Mucosa of descending colon (tissue), 3 donors: ENCODE measurements around the gene PDCD1LG2. TPM values are rescaled to one million over a fixed set of nuclear protein-coding genes. Genes with fewer than 3 reads are reported as not detected.

ENCODE experiments used
- ATAC-seq: fragments of 200-7000 bp; cut with Tn5 transposase; one replicate; pipeline ENCODE4 v1.9.1; 2020; ENCODE audit warnings: mild to moderate bottlenecking, moderate library complexity
- DNase-seq, 3 donors: peaks; one replicate each; pipeline ENCODE4 v3.0.0-alpha.2; 2020
- H3K36me3 ChIP-seq: fragments of 200-600 bp; one replicate; pipeline ENCODE4 v1.8.0; 2021; ENCODE audit warnings: low read depth, mild to moderate bottlenecking
- H3K4me1 ChIP-seq: fragments of 200-600 bp; one replicate; pipeline ENCODE4 v1.8.0; 2021; ENCODE audit warnings: low read depth, mild to moderate bottlenecking
- H3K4me3 ChIP-seq: fragments of 200-600 bp; one replicate; pipeline ENCODE4 v1.8.0; 2021; ENCODE audit warnings: mild to moderate bottlenecking
- H3K9me3 ChIP-seq: fragments of 200-600 bp; one replicate; pipeline ENCODE4 v1.8.0; 2021; ENCODE audit warnings: mild to moderate bottlenecking
- CTCF ChIP-seq: fragments of 200-600 bp; IDR thresholded peaks from one replicate; pipeline ENCODE4 v1.8.0; 2022; ENCODE audit warnings: antibody characterized with exemption, mild to moderate bottlenecking
- intact Hi-C, 2 donors: fragments of 100-400 bp; cut with DNase I in 1 of 2; cut with micrococcal nuclease in 1 of 2; formaldehyde crosslinking; loops; one replicate each; pipeline versions ENCODE4 v1.11.0 to v1.11.1; 2022; cut with DNase I, micrococcal nuclease
- total RNA-seq, 3 donors: library from RNA; stranded (reverse); fragmentation: NEBNext Ultra II Directional in 2 of 3; extraction: Animal tissue kit (Norgen Biotek cat#: 25700) in 2 of 3; gene quantifications; one replicate each; pipeline versions ENCODE4 v1.2.1 to v1.2.4, GENCODE V29; 2021 to 2023
- donor health status: DM: no; HTN: no; CAD: no; lungs with moderate emphysema.
- donor health status: DM: no; HTN: no; CAD: no.
- donor health status: DM: no; HTN: yes; CAD: no.

The PDCD1LG2 gene
- total RNA-seq, 3 donors from 2014 or later: 0.20 to 1.2 (median 0.63) TPM

GRCh38 chr9:5596173-5596572 lies 85.8 kb downstream of the PDCD1LG2 start:
- Histone ChIP-seq H3K4me3 (no peak overlapping the region), H3K9me3 (no peaks in the 10 kb centered on the region), H3K36me3 (no peaks in the 10 kb centered on the region), H3K4me1 (peaks cover 4% of the 10 kb centered on the region)
- ATAC-seq: no peak
- no peak for DNase-seq
- no peak for TF ChIP-seq CTCF
- intact Hi-C loops: loop anchor here (10.0 kb wide), 3 partner anchors 141 to 841 kb away; partner anchors contain the start of genes CD274 (in 1 of the 2) and INSL6 (in 1 of the 2)

GRCh38 chr9:5608298-5609225 lies 98.2 kb downstream of the PDCD1LG2 start:
- Histone ChIP-seq H3K4me1 (no peaks in the 10 kb centered on the region), H3K4me3 (no peak overlapping the region), H3K36me3 (no peaks in the 10 kb centered on the region), H3K9me3 (no peaks in the 10 kb centered on the region)
- ATAC-seq (peak; percentile 82), DNase-seq (peak in 1 of 3 donors; percentile 9)
- TF ChIP-seq CTCF: no peak
- intact Hi-C loops: no loop called here

GRCh38 chr9:5609226-5609596 lies 98.9 kb downstream of the PDCD1LG2 start:
- intact Hi-C loops: no loop called here
- no peaks in the 10 kb centered on the region for H3K4me1 ChIP-seq
- no peak for TF ChIP-seq CTCF
- ATAC-seq (no peak), DNase-seq (no peak)
- no peaks in the 10 kb centered on the region for H3K9me3 ChIP-seq
- H3K36me3 ChIP-seq: no peaks in the 10 kb centered on the region
- H3K4me3 ChIP-seq: no peak overlapping the region

- intact Hi-C loops: no loop called here
- DNase-seq: no peak
- no peaks in the 10 kb centered on the region for H3K36me3 ChIP-seq
- no peak for TF ChIP-seq CTCF
- no peak for ATAC-seq
- no peaks in the 10 kb centered on the region for H3K9me3 ChIP-seq
- H3K4me1 ChIP-seq: no peaks in the 10 kb centered on the region
- H3K4me3 ChIP-seq: no peak overlapping the region
These were observed 100.2 kb downstream of the PDCD1LG2 start for GRCh38 chr9:5610491-5610890.

- DNase-seq (no peak), ATAC-seq (no peak)
- no peak for TF ChIP-seq CTCF
- no peaks in the 10 kb centered on the region for H3K4me1 ChIP-seq
- no peaks in the 10 kb centered on the region for H3K36me3 ChIP-seq
- no peak overlapping the region for H3K4me3 ChIP-seq
- intact Hi-C loops: no loop called here
- no peaks in the 10 kb centered on the region for H3K9me3 ChIP-seq
These were observed 101.2 kb downstream of the PDCD1LG2 start for GRCh38 chr9:5611321-5612184.
